Measurements from ENCODE around the gene CYB561A3. TPM values are rescaled to one million over a fixed set of nuclear protein-coding genes. Genes with fewer than 3 reads are reported as not detected.

Gene CYB561A3
- total RNA-seq, 1 experiment from 2014 or later: 54.7 TPM

DNA sequence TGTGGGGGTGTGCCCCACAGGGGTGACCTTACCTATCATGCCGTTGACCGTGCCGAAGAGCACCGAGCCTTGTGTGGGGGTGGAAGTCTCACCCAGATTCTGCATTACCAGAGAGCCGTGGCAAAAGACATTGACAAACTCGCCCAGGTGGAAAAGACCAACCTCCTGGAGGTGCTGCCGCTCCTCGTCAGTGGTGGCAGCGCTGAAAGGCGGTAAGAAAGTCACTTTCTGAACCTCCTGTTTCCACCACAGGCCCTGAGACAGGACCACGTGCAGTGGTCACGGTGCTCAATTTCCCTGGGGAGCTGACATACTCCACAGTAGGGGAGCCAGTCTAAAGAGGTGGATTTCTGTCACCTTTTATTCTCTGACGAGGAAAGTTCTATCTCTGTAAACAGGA lies 59.1 kb downstream of the CYB561A3 start:
- intact Hi-C loops (cut with micrococcal nuclease; ENCODE audit: unreplicated experiment): no loop called here
- no peaks in the 10 kb centered on the region for H3K27me3 ChIP-seq (replicated peaks; ENCODE audit: insufficient read depth, low read depth, low read length, poor library complexity)
- ChIA-PET POLR2A (ENCODE audit: low non-redundant PET) (no interaction called here), CTCF (no interaction called here)
- H3K4me1 ChIP-seq (ENCODE audit: insufficient read depth, low read length, poor library complexity, severe bottlenecking): no peaks in the 10 kb centered on the region
- peaks cover 85% of the 10 kb centered on the region for H3K36me3 ChIP-seq (ENCODE audit: insufficient read depth, low read length, poor library complexity, severe bottlenecking)
- TF ChIP-seq EZH2 (IDR thresholded peaks at IDR 0.05; ENCODE audit: borderline replicate concordance, low read depth, low read length, poor library complexity, severe bottlenecking) (no peak), CTCF (conservative IDR thresholded peaks at IDR 0.05; ENCODE audit: low read depth, low read length) (no peak)
- BruUV-seq (replicated peaks): no TSS peak
- H3K4me3 ChIP-seq (ENCODE audit: low read depth, low read length, poor library complexity, severe bottlenecking): no peak overlapping the region
- no peak for DNase-seq (ENCODE audit: low spot score)
- H3K9me3 ChIP-seq (ENCODE audit: low read depth, low read length, poor library complexity, severe bottlenecking): no peaks in the 10 kb centered on the region
- H3K27ac ChIP-seq (ENCODE audit: low read depth, low read length, poor library complexity, severe bottlenecking): no peak overlapping the region

Other genes starting within 250 kb of the CYB561A3 start
- 29.7 and 32.7 TPM in 2 replicates for gene VPS37C, start 200.5 kb downstream of the CYB561A3 start, total RNA-seq (2021)
- gene PGA3, start 158.4 kb downstream of the CYB561A3 start, total RNA-seq (2021): not detected in 2 replicates
- not detected in 2 replicates for gene PGA4, start 139.5 kb downstream of the CYB561A3 start, total RNA-seq (2021)
- not detected in 2 replicates for gene PGA5, start 120.7 kb downstream of the CYB561A3 start, total RNA-seq (2021)
- 8.0 and 8.6 TPM in 2 replicates for gene VWCE, start 66.6 kb downstream of the CYB561A3 start, total RNA-seq (2021)
- 305 and 307 TPM in 2 replicates for gene DDB1, start 28.8 kb downstream of the CYB561A3 start, total RNA-seq (2021)
- 82.3 and 94.2 TPM in 2 replicates for gene TKFC, start 28.7 kb downstream of the CYB561A3 start, total RNA-seq (2021)
- 58.8 and 82.8 TPM in 2 replicates for gene TMEM138, start 492 bp upstream of the CYB561A3 start, total RNA-seq (2021)
- gene TMEM216, start 30.7 kb upstream of the CYB561A3 start, total RNA-seq (2021): 11.5 and 11.6 TPM in 2 replicates
- 160 and 162 TPM in 2 replicates for gene CPSF7, start 68.1 kb upstream of the CYB561A3 start, total RNA-seq (2021)
- gene SDHAF2, start 68.2 kb upstream of the CYB561A3 start, total RNA-seq (2021): 46.6 and 49.1 TPM in 2 replicates
- 17.3 and 17.4 TPM in 2 replicates for gene LRRC10B, start 146.9 kb upstream of the CYB561A3 start, total RNA-seq (2021)
- 1.3 and 2.0 TPM in 2 replicates for gene SYT7, start 219.2 kb upstream of the CYB561A3 start, total RNA-seq (2021)

All from A673 (cell line).